Upper lobe of left lung (tissue), 4 donors: ENCODE results near the gene PLGRKT.

Source experiments
- EP300 ChIP-seq, 4 donors: sonication (generic); formaldehyde crosslinking; IDR thresholded peaks; one replicate each; pipeline ENCODE4 v1.5.1; 2017; ENCODE audit warnings: antibody characterized with exemption in 4 of 4, control low read depth in 2 of 4
- TF ChIP-seq, protein P1 (sequence below), 6 experiments: fragments of 450-650 bp in 4 of 6; fragments of 200-600 bp in 2 of 6; sonication (generic) in 2 of 6; IDR thresholded peaks; one replicate each; pipeline ENCODE4 v1.5.1; 2016 to 2019; ENCODE audit warnings: antibody characterized with exemption in 6 of 6

GRCh38 chr9:5326187-5326586, 111.5 kb downstream of the PLGRKT start:
- TF ChIP-seq, protein P1, sequence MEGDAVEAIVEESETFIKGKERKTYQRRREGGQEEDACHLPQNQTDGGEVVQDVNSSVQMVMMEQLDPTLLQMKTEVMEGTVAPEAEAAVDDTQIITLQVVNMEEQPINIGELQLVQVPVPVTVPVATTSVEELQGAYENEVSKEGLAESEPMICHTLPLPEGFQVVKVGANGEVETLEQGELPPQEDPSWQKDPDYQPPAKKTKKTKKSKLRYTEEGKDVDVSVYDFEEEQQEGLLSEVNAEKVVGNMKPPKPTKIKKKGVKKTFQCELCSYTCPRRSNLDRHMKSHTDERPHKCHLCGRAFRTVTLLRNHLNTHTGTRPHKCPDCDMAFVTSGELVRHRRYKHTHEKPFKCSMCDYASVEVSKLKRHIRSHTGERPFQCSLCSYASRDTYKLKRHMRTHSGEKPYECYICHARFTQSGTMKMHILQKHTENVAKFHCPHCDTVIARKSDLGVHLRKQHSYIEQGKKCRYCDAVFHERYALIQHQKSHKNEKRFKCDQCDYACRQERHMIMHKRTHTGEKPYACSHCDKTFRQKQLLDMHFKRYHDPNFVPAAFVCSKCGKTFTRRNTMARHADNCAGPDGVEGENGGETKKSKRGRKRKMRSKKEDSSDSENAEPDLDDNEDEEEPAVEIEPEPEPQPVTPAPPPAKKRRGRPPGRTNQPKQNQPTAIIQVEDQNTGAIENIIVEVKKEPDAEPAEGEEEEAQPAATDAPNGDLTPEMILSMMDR (IDR thresholded peaks at IDR 0.05): no peak
- no peak for TF ChIP-seq EP300 (IDR thresholded peaks at IDR 0.05)
